HepG2 (cell line): ENCODE results near the gene NAPB. TPM values are rescaled to one million over a fixed set of nuclear protein-coding genes. Genes with fewer than 3 reads are reported as not detected.

Source experiments
- ATAC-seq: fragments of 200-7000 bp; cut with Tn5 transposase; 3 replicates; pipeline ENCODE4 v1.9.1; 2020; ENCODE audit warnings: mild to moderate bottlenecking, moderate library complexity
- BruUV-seq: library from RNA; stranded (reverse); fragments of 400-500 nt; replicated peaks from 2 replicates; lab custom pipeline; 2021; lab: Mats Ljungman, UMichigan
- CTCF ChIA-PET: fragments of 300-600 bp; formaldehyde crosslinking; extraction: SDS; loops from one replicate; lab custom pipeline; 2021; ENCODE audit warnings: low total read pairs, inconsistent platforms, low intra/inter-chr PET ratio; lab: Yijun Ruan, JAX
- POLR2A ChIA-PET: fragments of 350-600 bp; sonication (Branson Sonifier 250); formaldehyde crosslinking; loops from one replicate; lab custom pipeline; 2020; ENCODE audit warnings: antibody characterized with exemption, inconsistent platforms; lab: Yijun Ruan, JAX
- DNase-seq: peaks from one replicate; pipeline ENCODE4 v3.0.0-alpha.2; 2015; ENCODE audit warnings: low spot score
- FAIRE-seq: peaks from 3 replicates; lab custom pipeline; 2011; peaks lifted over from hg19 to GRCh38; lab: Jason Lieb, UNC
- H2AFZ ChIP-seq: one replicate; pipeline ENCODE4 v1.6.1; 2011; ENCODE audit warnings: low read length, inconsistent platforms
- H3K27ac ChIP-seq: fragments of 300-600 bp; 3 replicates; pipeline ENCODE4 v1.8.0; 2011; ENCODE audit warnings: mixed run types, mild to moderate bottlenecking, mixed read lengths, low read length, inconsistent platforms; ENCODE audit not compliant: insufficient read depth; ENCODE audit errors: extremely low read length
- H3K27me3 ChIP-seq, 2 experiments: fragments of 200-600 bp in 1 of 2; 2 replicates in 1 of 2; 3 replicates in 1 of 2; pipeline versions ENCODE4 v1.6.0 to v1.8.0; 2011; ENCODE audit warnings: low read length in 2 of 2, mild to moderate bottlenecking in 2 of 2, moderate library complexity in 2 of 2, inconsistent platforms in 1 of 2; ENCODE audit not compliant: insufficient read depth in 2 of 2, control insufficient read depth in 1 of 2
- H3K36me3 ChIP-seq, 2 experiments: fragments of 200-600 bp in 1 of 2; replicated peaks in 1 of 2; 2 replicates in 1 of 2; 3 replicates in 1 of 2; pipeline versions ENCODE4 v1.5.1 to v1.8.0; 2011; ENCODE audit warnings: low read length in 2 of 2, inconsistent platforms in 1 of 2; ENCODE audit not compliant: insufficient read depth in 2 of 2, control insufficient read depth in 1 of 2
- H3K4me1 ChIP-seq: 2 replicates; pipeline ENCODE4 v1.5.1; 2012; ENCODE audit warnings: low read length, inconsistent platforms; ENCODE audit not compliant: insufficient read depth
- H3K4me2 ChIP-seq: 2 replicates; pipeline ENCODE4 v1.6.0; 2011; ENCODE audit warnings: low read depth, low read length, inconsistent platforms
- H3K4me3 ChIP-seq, 3 experiments: fragments of 200-600 bp in 1 of 3; sonication (generic), shearing (Covaris generic) in 1 of 3; replicated peaks in 1 of 3; 2 replicates each; pipeline ENCODE4 v1.5.1; 2011 to 2016; ENCODE audit warnings: low read length in 3 of 3, inconsistent platforms in 2 of 3, low read depth in 2 of 3, mild to moderate bottlenecking in 2 of 3, control low read depth in 1 of 3, mixed read lengths in 1 of 3; ENCODE audit not compliant: insufficient read depth in 1 of 3
- H3K79me2 ChIP-seq: one replicate; pipeline ENCODE4 v1.6.1; 2011; ENCODE audit warnings: low read length, inconsistent platforms; ENCODE audit not compliant: insufficient read depth
- H3K9ac ChIP-seq: 2 replicates; pipeline ENCODE4 v1.6.0; 2011; ENCODE audit warnings: mild to moderate bottlenecking, low read depth, low read length, inconsistent platforms; ENCODE audit not compliant: insufficient read depth
- H3K9me3 ChIP-seq: 2 replicates; pipeline ENCODE4 v1.5.1; 2012; ENCODE audit warnings: mild to moderate bottlenecking, low read length
- H4K20me1 ChIP-seq: 2 replicates; pipeline ENCODE4 v1.6.0; 2011; ENCODE audit warnings: inconsistent platforms, mild to moderate bottlenecking, low read length, moderate library complexity; ENCODE audit not compliant: insufficient read depth
- BHLHE40 ChIP-seq: IDR thresholded peaks from 2 replicates; pipeline ENCODE4 v1.6.1; 2011; ENCODE audit warnings: low read length, improper control_type of control experiment
- BRD4 ChIP-seq: sonication (generic); formaldehyde crosslinking; IDR thresholded peaks from 2 replicates; pipeline ENCODE4 v1.4.0; 2020; ENCODE audit warnings: missing genetic modification reagents
- CCAR2 ChIP-seq: fragments of 200-400 bp; formaldehyde crosslinking; optimal IDR thresholded peaks from 2 replicates; pipeline ENCODE3; 2018; ENCODE audit warnings: low read depth, mild to moderate bottlenecking, low read length, moderate library complexity
- FOXO1 ChIP-seq: sonication (generic); formaldehyde crosslinking; IDR thresholded peaks from 2 replicates; pipeline ENCODE4 v1.4.0; 2020; ENCODE audit warnings: missing genetic modification reagents
- MTA1 ChIP-seq: sonication (generic); formaldehyde crosslinking; IDR thresholded peaks from 2 replicates; pipeline ENCODE4 v1.4.0; 2020; ENCODE audit warnings: missing genetic modification reagents, mild to moderate bottlenecking, borderline replicate concordance
- RAD51 ChIP-seq: fragments of 450-650 bp; IDR thresholded peaks from 2 replicates; pipeline ENCODE4 v1.6.1; 2016; ENCODE audit warnings: borderline replicate concordance
- RARA ChIP-seq: IDR thresholded peaks from 2 replicates; pipeline ENCODE4 v1.6.1; 2016; ENCODE audit warnings: missing genetic modification reagents, missing compliant biosample characterization
- TEAD3 ChIP-seq: optimal IDR thresholded peaks from 2 replicates; pipeline ENCODE3; 2016; ENCODE audit warnings: borderline replicate concordance
- ZBTB33 ChIP-seq: sonication (generic); formaldehyde crosslinking; IDR thresholded peaks from 2 replicates; pipeline ENCODE4 v1.4.0; 2020; ENCODE audit warnings: missing genetic modification reagents
- ZFP36 ChIP-seq: fragments of 150-350 bp; IDR thresholded peaks from 2 replicates; pipeline ENCODE4 v1.6.1; 2018; ENCODE audit warnings: borderline replicate concordance, low read length, low read depth; ENCODE audit not compliant: partially characterized antibody
- ZNF10 ChIP-seq: sonication (generic); formaldehyde crosslinking; IDR thresholded peaks from 2 replicates; pipeline ENCODE4 v1.4.0; 2020; ENCODE audit warnings: mild to moderate bottlenecking, low read depth, missing genetic modification reagents, borderline replicate concordance
- ZNF619 ChIP-seq: sonication (generic); formaldehyde crosslinking; IDR thresholded peaks from 2 replicates; pipeline ENCODE4 v1.4.0; 2020; ENCODE audit warnings: mild to moderate bottlenecking, missing genetic modification reagents
- ZNF646 ChIP-seq: sonication (generic); formaldehyde crosslinking; IDR thresholded peaks from 2 replicates; pipeline ENCODE4 v1.9.0; 2021; ENCODE audit warnings: mild to moderate bottlenecking, missing genetic modification reagents
- ZNF7 ChIP-seq: IDR thresholded peaks from 2 replicates; pipeline ENCODE4 v1.6.1; 2016; ENCODE audit warnings: missing biosample characterization, missing genetic modification reagents
- ZNF746 ChIP-seq: sonication (generic); formaldehyde crosslinking; IDR thresholded peaks from 2 replicates; pipeline ENCODE4 v1.8.0; 2022; ENCODE audit warnings: mild to moderate bottlenecking, missing genetic modification reagents
- WGBS: methylation state at CpG from one replicate; pipeline ENCODE4 v1.1.6; 2017; ENCODE audit warnings: low lambda C conversion rate; 5-methylcytosine and 5-hydroxymethylcytosine counted together
- in situ Hi-C: cut with HindIII; loops from 2 replicates; pipeline ENCODE4 v1.10.0; 2017; ENCODE audit warnings: low pct_unique_long_range_greater_than_20kb; ENCODE audit not compliant: extremely low pct_ligation_motif_present
- intact Hi-C: fragments of 100-400 bp; cut with micrococcal nuclease; formaldehyde crosslinking; loops from one replicate; pipeline ENCODE4 v1.10.0; 2022; ENCODE audit not compliant: unreplicated experiment
- polyA plus RNA-seq, 8 experiments: library from polyadenylated mRNA; depleted of rRNA in 3 of 8; stranded (reverse) in 7 of 8; unstranded in 1 of 8; fragments of >200 nt; fragmentation: Illumina TruSeq in 4 of 8; extraction: Trizol in 4 of 8; gene quantifications; 2 replicates each; pipeline versions ENCODE4 v1.2.1 to v1.2.3, GENCODE V29; 2011 to 2016; ENCODE audit warnings: low read depth in 4 of 8, missing spikeins in 1 of 8, mixed read lengths in 1 of 8; ENCODE audit not compliant: insufficient read depth in 1 of 8
- total RNA-seq, 5 experiments: library from RNA; depleted of rRNA; stranded (reverse); fragments of >200 nt; fragmentation: Illumina TruSeq; extraction: Trizol; gene quantifications; 2 replicates each; pipeline ENCODE4 v1.2.3, GENCODE V29; 2016; ENCODE audit warnings: low read depth in 1 of 5

The NAPB gene
- total and polyA plus RNA-seq, 2 of the 13 experiments (the other 11 are each of a cell fraction or from before 2014, with no cell fraction given): 15.2 to 16.1 TPM

DNA sequence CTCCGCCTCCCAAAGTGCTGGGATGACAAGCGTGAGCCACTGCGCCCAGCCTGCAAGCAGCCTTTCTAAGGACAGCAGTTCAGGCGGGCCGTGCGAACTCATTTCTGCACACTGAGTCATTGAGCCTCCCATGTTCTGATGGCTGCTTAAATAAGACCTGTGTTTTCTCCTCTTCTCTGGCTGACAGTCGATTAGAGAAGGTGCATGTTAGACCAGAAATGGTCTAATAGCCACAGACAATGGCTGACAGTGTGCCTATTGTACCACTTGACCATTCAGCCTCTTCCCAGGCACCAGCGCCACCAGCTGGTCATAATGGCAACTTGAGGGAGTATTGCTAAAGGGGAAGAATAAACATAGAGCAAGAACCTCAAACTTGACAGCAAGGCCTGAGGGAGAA, 25.2 kb upstream of the NAPB start (continued):
- 0 out of 2 replicates have a peak, but pooled peaks have one; percentile 60 for TF ChIP-seq ZNF619
- TF ChIP-seq CCAR2: peak; percentile 69

GRCh38 chr20:23445596-23446217, 24.4 kb upstream of the NAPB start:
- H3K4me2 ChIP-seq: no peak overlapping the region
- peaks cover 0 to 21% of the 10 kb centered on the region in 2 experiments; a peak in 2 of 5 replicates for H3K27me3 ChIP-seq
- H3K9ac ChIP-seq: no peak overlapping the region
- no peak overlapping the region for H3K27ac ChIP-seq
- FAIRE-seq (no peak), DNase-seq (peak; percentile 55), ATAC-seq (peak; percentile 7; the same call in 2 of the 3 replicates)
- in situ Hi-C loops (no loop called here), intact Hi-C loops (loop anchor here (1.0 kb wide), 1 partner anchor 96 kb away; no protein-coding TSS in a partner anchor)
- 61% methylated on average over 7 of the region's 7 CpGs for WGBS
- no peaks in the 10 kb centered on the region for H3K36me3 ChIP-seq
- H3K4me1 ChIP-seq: peaks cover 12% of the 10 kb centered on the region
- no TSS peak for BruUV-seq
- H4K20me1 ChIP-seq: no peaks in the 10 kb centered on the region
- H2AFZ ChIP-seq: no peak overlapping the region
- no peak overlapping the region for H3K4me3 ChIP-seq
- ChIA-PET POLR2A (interaction anchor here (1.5 kb wide), 1 partner anchor 10 kb away, joined by 3 read pairs; no protein-coding TSS in a partner anchor), CTCF (no interaction called here)
- H3K79me2 ChIP-seq: no peaks in the 10 kb centered on the region
- no peaks in the 10 kb centered on the region for H3K9me3 ChIP-seq
- TF ChIP-seq MTA1 (CRISPR knock-in tag): no peak
- peak; percentile 29; the same call in 1 of the 2 replicates for TF ChIP-seq RARA (CRISPR knock-in tag)
- peak; percentile 49 for TF ChIP-seq TEAD3
- TF ChIP-seq FOXO1 (CRISPR knock-in tag): 0 out of 2 replicates have a peak, but pooled peaks have one; percentile 16
- TF ChIP-seq BHLHE40: peak; percentile 71
- TF ChIP-seq RAD51: no peak
- TF ChIP-seq BRD4 (CRISPR knock-in tag): no peak
- 0 out of 2 replicates have a peak, but pooled peaks have one; percentile 33 for TF ChIP-seq ZNF746 (CRISPR knock-in tag)
- peak; percentile 79 for TF ChIP-seq ZBTB33
- TF ChIP-seq ZNF7 (CRISPR knock-in tag): peak; percentile 93
- TF ChIP-seq ZFP36: peak; percentile 34
- peak; percentile 53; the same call in 1 of the 2 replicates for TF ChIP-seq ZNF646
- TF ChIP-seq ZNF10: no peak
